GM18873 (cell line): ENCODE data around the gene ABCA5.
"Not testable (repeated sequence)": the region's sequence is repeated elsewhere in the genome, so short reads cannot be mapped to it uniquely, and the experiment has no call there.

Experiments used
- ATAC-seq: cut with Tn5 transposase; IDR thresholded peaks from one replicate; pipeline ENCODE4 v1.9.1; 2021; ENCODE audit warnings: mild to moderate bottlenecking, moderate library complexity, moderate number of reproducible peaks; ENCODE audit not compliant: unreplicated experiment, low FRiP score

Gene ABCA5

GRCh38 chr17:69326377-69327059 lies 415 bp downstream of the ABCA5 start:
- peak; percentile 7 for ATAC-seq

GRCh38 chr17:69325518-69326376 lies 1.2 kb downstream of the ABCA5 start:
- no peak for ATAC-seq

GRCh38 chr17:69323806-69324205 lies 3.1 kb downstream of the ABCA5 start:
- no peak for ATAC-seq

GRCh38 chr17:69320908-69321238 lies 6.1 kb downstream of the ABCA5 start:
- no peak for ATAC-seq

- ATAC-seq: no peak
These were observed 6.6 kb downstream of the ABCA5 start for GRCh38 chr17:69320210-69320907.

- ATAC-seq: no peak
These were observed 9.3 kb downstream of the ABCA5 start for GRCh38 chr17:69317625-69318024.

- ATAC-seq: no peak
These were observed 12.5 kb downstream of the ABCA5 start for GRCh38 chr17:69314246-69315065.

- ATAC-seq: no peak
These were observed 21.8 kb downstream of the ABCA5 start for GRCh38 chr17:69305177-69305576.

- ATAC-seq: no peak
These were observed 24.3 kb downstream of the ABCA5 start for GRCh38 chr17:69302682-69303081.

- no peak for ATAC-seq
These were observed 26.7 kb downstream of the ABCA5 start for GRCh38 chr17:69300222-69300621.

GRCh38 chr17:69298120-69298722 lies 28.7 kb downstream of the ABCA5 start:
- not testable (repeated sequence) for ATAC-seq

- ATAC-seq: no peak
These were observed 39.8 kb downstream of the ABCA5 start for GRCh38 chr17:69287168-69287567.

- ATAC-seq: no peak
These were observed 40.7 kb downstream of the ABCA5 start for GRCh38 chr17:69286257-69286656.

- ATAC-seq: no peak
These were observed 42.3 kb downstream of the ABCA5 start for GRCh38 chr17:69284646-69285045.

- no peak for ATAC-seq
These were observed 44.9 kb downstream of the ABCA5 start for GRCh38 chr17:69282002-69282401.

- not testable (repeated sequence) for ATAC-seq
These were observed 50.7 kb downstream of the ABCA5 start for GRCh38 chr17:69276279-69276678.

- no peak for ATAC-seq
These were observed 51.2 kb downstream of the ABCA5 start for GRCh38 chr17:69275751-69276150.

GRCh38 chr17:69271023-69271422 lies 55.9 kb downstream of the ABCA5 start:
- no peak for ATAC-seq

GRCh38 chr17:69269131-69269998 lies 57.6 kb downstream of the ABCA5 start:
- ATAC-seq: no peak
